Stimulated activated CD8-positive, alpha-beta memory T cell treated with anti-CD3 and anti-CD28 coated beads, Interleukin-7, amount 100 ng/mL, for 4 hours (primary cell): Measurements from ENCODE around the gene EZH2.

ENCODE experiments used
- DNase-seq, 2 donors: peaks; one replicate each; pipeline ENCODE4 v3.0.0-alpha.2; 2020; ENCODE audit warnings: low read depth in 2 of 2

The EZH2 gene

GRCh38 chr7:148807436-148807835 is 76.7 kb downstream of the EZH2 start:
- DNase-seq: no peak

- no peak for DNase-seq
Observed at GRCh38 chr7:148806187-148806586, 77.9 kb downstream of the EZH2 start.

DNA sequence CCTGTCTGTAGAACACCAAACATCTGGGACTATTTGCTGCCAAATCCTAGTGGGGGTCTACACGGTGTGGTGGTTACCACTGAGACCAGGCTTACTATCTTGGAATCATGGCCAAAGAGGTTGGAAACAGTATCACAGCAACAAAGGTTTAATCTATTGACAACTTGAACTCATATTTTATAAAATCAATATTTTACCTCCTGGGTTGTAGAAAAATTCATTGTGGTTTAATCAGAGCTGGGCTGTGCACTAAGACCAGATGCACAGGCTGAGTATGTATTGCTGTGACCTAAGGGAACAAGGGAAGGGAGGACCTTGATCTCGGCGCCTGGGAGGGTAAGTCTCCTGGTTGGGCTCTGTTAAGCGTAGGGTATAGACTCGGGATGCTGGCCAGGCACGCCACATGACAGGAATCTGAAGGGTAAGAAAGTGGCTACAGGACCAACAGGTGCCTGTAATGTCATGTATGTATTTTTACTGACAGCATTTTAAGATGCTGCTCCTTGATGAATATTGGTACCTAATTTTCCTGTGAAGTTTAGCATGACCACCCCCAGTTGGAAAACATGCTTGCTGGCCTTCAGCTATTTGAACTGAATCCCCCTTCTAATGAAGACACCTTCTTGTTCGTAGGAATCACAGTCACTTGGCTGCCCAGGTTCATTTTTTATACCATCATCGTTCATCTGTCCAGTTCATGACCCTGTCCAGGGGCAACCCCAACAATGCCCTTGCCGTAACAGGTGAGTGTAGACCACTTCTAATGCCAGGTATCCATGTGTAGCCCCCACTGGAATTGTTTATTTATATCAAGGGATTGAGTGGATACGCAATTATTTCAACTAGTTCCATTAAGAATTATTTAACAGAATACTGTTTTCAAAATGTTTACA is 79.5 kb downstream of the EZH2 start:
- DNase-seq: no peak

DNA sequence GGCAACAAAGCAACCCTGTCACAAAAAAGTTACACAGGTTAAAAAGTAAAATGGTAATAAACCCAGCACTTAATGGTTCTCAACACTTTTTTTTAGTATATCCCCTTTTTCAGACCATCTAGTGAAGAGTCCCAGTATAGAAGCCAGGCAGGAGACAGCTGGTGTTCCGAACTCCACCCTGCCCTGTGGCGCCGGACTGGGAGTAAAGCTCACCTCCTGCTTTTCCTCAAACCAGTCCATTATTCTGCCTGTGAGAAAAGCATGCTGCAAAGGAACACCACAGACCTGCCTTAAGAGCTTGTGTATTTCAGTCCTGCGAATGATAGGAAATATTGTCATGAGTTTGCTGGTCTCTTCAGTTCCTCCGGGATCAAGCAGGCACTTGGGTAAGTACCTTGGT is 81.0 kb downstream of the EZH2 start:
- DNase-seq: no peak

DNA sequence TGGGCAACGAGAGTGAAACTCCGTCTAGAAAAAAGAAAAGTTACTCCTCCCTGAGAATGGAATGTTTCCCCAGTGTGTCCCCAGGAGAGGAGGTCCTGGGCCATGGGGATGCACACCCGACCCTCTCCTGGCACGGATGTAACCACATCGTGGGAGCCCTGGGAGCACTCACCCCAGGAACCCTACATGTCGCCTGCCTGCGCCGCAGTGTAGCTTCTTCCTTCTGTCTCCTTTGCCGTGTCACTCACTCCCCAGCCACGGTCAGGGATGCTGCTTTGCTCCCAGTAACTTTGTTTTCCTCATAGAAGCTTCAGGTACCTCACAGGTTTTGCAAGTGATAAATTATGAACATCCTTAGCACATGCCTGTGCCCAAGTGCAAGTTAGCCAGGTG is 82.0 kb downstream of the EZH2 start:
- no peak for DNase-seq

DNA sequence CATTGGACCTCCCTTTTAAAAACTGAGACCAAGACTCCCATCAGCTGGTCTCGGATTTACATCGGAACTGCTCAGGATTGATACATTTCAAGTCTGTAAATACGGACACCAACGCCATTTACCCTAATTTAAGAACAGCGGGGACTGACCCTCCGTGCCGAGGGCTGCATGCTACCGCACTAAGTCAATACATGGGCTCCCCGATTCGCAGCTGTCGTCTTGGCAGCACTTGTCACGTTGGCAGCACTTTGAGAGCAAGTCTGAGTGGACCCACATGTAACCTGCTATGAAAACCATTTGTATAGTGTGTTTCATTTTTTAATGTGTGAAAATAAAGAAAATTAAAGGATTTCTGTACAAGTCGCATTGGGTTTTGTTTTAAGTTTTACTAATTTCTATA is 83.4 kb downstream of the EZH2 start:
- no peak for DNase-seq

DNA sequence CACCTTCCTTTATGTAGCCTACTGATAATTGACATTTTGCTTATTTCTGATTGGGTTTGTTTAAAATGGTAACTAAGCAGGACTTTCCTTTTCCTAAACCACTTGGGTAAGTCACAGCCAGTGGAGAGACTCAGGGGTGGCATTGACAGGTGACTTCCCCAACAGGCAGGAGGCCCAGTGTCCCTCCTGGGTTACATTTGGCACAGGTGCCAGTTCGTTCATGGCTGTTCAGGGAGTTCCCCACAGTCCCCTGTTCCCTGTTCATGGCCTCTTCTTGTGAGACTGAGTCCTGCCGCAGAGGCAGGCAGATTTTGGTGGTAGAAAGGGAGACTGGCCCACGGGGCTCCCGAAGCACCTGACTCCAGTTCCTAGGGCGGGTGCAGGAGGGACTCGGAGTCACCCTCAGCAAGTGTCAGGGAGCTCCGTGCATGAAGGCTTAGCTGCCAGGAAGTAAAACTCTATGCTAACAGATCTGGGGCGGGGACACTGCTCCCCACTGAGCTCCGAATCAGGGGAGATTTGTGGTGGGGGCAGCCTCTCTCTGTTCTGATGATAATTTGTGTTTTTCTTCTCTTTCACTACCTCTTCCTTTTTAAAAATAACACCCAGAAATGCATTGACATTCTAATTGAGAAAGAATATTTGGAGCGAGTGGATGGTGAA is 84.1 kb downstream of the EZH2 start:
- DNase-seq: no peak

DNA sequence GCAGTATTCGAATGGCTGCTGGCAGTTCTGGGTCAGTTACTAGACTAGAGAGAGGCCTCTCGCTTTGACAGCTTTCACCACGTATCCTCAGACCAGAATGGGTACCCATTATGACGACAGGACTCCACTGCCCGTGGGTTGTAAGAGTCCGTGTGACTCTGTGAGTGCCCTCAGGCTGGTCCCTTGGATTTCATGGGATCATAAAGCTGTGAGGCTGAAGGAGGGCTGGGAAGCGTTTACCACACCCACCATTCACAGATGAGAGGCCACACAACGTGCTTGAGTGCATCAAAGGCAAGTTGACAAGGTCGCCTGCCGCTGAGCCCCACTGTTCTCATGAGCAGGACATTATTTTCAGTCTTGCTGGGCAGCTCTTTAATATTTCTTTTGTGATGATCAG is 87.2 kb downstream of the EZH2 start:
- DNase-seq: no peak

DNA sequence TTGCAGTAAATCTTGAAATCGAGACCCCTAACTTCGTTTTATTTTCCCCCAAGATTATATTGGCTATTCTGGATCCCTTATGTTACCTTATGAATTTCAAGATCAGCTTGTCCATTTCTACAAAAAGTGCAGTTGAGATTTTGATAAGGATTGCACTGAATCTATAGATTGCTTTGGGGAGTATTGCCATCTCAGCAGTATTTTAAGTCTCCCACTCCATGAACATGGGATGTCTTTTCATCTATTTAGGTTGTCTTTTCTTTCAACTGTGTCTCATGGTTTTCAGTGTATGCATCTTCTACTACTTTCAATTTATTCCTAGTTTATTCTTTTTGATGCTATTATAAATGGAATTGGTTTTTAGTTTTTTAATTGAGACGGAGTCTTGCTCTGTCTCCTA is 89.6 kb downstream of the EZH2 start:
- no peak for DNase-seq

- no peak for DNase-seq
Observed at GRCh38 chr7:148793590-148793989, 90.5 kb downstream of the EZH2 start.

DNA sequence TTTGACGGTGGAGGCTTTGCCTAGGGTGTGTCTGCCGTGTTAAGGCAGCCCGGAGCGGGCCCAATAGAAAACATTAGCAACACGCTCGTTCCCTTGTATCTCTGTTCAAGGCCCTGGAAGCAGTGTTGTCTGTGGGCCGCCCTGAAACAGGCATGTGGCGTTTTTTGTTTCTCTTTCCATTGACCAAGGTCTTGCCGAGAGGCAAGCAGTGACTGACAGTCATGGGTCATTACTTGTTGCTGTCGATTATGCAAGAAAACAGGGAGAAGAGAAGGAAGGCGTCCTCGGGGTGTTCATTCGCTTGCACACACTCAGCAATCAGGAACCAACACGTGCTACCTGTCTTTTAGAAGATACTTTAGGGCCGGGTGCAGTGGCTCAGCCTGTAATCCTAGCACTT is 92.5 kb downstream of the EZH2 start:
- no peak for DNase-seq

GRCh38 chr7:148790850-148791249 is 93.2 kb downstream of the EZH2 start:
- no peak for DNase-seq

GRCh38 chr7:148790131-148790726 is 93.9 kb downstream of the EZH2 start:
- DNase-seq: no peak

- no peak for DNase-seq
Observed at GRCh38 chr7:148789220-148789619, 94.9 kb downstream of the EZH2 start.

DNA sequence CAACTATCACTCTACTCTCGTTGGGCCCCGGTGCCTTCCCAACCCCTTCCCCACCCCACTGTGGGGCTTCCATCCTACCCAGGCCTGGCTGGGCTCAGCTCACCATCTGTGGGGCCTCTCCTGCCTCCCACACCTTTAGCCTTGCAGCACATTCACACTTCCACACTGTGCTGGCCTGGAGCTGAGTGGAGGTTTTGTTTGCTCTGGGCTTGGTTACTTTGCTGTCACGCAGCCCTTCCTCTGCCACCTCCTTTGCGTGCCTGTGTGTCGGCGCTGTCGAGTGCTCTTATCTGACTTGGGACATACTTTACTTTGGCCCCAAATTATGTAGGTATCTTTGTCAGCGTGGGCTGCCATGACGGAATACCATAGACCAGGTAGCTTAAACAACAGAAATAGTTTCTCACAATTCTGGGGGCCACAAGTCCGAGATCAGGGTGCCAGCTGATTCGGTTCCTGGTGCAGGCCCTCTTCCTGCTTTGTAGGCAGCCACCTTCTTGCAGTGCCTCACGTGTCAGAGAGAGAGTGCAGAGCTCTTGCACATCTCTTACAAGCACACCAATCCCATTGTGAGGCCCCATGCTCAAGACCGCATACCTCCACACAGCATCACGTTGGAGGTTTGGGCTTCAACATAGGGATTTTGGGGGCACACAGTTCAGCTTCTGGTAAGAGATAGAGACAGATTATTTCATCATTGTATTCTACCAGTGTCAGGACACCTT is 96.4 kb downstream of the EZH2 start:
- no peak for DNase-seq

DNA sequence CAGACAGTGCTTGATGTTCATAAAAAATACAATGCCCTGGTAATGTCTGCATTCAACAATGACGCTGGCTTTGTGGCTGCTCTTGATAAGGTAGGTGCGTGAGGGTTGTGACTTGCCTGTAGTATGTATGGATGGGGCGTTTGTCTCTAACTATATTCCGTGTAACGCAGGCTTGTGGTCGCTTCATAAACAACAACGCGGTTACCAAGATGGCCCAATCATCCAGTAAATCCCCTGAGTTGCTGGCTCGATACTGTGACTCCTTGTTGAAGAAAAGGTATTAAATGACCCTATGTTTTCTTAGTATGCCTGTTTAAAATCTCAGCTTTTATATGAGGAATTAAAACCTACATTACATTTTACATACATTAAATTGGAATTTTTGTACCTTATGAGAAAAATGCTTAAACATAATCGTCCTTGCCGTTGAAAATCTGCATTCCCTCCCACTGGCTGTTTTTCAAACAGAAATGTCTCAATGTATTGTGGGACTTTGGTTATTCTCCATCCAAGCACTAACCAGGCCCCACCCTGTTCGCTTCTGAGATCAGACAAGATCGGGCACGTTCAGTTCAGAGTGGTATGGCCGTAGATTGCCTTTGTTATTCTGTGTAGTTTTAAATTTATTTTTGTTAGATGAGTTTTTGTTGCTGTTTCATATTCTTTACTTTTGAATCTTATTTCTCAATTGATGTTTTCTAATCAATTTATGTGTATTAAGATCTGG is 100.1 kb downstream of the EZH2 start:
- DNase-seq: no peak

DNA sequence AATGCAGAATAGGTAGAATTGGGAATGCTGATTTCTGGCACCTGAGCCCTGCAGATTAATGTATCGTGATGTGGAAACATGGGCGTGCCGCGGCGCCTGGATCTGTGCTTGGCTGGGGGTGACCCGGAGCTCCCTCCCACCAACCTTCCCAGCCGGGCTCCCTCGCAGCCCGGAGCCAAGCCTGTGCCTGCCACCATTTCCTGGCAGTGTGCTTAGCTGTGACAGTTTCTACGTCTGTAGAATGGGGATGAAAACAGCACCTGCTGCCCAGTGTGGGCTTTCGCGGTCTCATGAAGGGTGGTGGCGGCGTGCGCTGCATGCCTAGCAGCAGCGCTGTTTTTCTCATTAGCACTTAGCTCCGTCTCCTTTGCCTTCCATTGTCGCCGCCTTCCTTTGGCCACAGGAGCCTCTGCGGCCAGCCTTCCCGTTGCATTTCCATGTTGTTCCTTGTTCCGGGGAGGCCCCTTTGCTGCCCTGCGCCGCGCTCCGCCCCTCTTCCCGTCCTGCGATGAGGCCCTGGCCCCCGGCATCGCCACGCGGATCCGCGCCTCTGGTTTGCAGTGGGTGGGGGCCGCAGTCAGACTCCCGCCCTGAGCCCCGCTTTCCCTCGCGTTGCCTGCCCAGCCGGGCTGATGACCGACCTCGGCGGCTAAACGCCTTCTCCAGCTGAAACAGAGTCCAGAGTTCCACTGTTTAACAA is 101.2 kb downstream of the EZH2 start:
- DNase-seq: no peak

- DNase-seq: no peak
Observed at GRCh38 chr7:148774471-148774870, 109.6 kb downstream of the EZH2 start.

DNA sequence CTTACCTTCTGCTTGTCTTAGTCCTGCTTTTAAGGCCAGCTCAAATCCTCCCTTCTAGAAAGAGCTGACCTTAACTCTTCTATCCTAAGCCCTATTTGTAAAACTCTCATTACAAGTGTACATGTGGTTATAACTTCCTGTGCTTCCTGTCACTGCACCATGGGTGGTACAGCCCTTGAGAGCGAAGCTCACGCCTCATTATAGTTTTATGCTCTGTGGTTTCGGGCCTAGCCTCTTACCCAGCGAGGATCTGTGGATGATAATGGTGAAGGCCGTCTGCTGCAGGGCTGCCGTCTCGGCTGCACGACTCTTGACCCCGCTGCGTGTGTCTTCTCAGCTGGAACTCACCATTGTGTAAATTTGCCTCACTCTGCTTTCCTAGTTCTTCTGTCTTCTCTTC is 110.8 kb downstream of the EZH2 start:
- DNase-seq: peak; percentile 4 to 17

DNA sequence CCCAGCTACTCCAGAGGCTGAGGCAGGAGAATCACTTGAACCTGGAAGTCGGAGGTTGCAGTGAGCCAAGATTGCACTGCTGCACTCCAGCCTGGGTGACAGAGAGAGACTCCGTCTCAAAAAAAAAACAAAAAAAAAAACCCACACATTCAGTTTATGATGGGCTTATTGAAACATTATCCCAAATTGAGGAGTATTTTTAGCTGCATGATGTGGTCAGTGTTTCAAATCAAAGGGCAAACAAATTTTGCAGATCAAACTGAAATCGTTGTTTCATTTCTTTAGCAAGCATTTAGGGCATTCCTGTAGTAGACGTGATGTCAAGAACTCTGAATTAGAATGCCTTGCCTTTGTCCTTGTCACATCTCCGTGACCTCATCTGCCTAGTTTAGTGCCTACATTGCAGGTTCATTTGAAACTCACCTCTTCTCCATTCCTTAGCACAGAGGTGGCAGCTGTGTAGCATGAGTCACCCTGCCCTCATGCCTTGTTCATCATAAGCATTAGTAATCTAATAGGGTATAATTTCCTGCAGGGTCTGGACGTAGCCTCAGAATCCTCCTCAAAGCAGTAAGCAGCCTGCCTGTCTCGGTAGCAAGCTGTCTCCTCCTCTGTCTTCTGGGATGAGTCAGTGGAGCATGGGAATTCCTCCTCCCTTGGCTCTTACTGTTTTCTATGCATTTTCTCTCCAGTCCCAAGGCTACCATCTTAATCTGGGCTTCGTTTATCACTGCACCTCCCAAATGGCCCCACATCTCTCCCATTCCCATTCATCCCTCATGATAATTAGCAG is 111.6 kb downstream of the EZH2 start:
- peak; percentile 27 to 28 for DNase-seq
